Heart right ventricle (tissue), 16 donors: ENCODE measurements around the gene PUS3. TPM values are rescaled to one million over a fixed set of nuclear protein-coding genes. Genes with fewer than 3 reads are reported as not detected.

ENCODE experiments used
- ATAC-seq, 8 donors: fragments of 200-7000 bp; cut with Tn5 transposase; one replicate each; pipeline ENCODE4 v1.9.1; 2020; ENCODE audit warnings: mild to moderate bottlenecking in 8 of 8, moderate library complexity in 8 of 8, moderate number of reproducible peaks in 1 of 8
- DNase-seq, 2 donors: peaks; one replicate each; pipeline ENCODE4 v3.0.0-alpha.2; 2020
- H3K27ac ChIP-seq, 10 donors: fragments of 200-600 bp; sonication (generic) in 2 of 10; one replicate each; pipeline versions ENCODE4 v1.5.0 to v1.8.0; 2020 to 2022; ENCODE audit warnings: mild to moderate bottlenecking in 3 of 10
- H3K27me3 ChIP-seq, 7 donors: fragments of 200-600 bp; one replicate each; pipeline ENCODE4 v1.8.0; 2021 to 2022; ENCODE audit warnings: mild to moderate bottlenecking in 2 of 7
- H3K36me3 ChIP-seq, 9 donors: fragments of 200-600 bp; sonication (generic) in 1 of 9; one replicate each; pipeline versions ENCODE4 v1.5.0 to v1.8.0; 2020 to 2022; ENCODE audit warnings: mild to moderate bottlenecking in 2 of 9
- H3K4me1 ChIP-seq, 9 donors: fragments of 200-600 bp; sonication (generic) in 1 of 9; one replicate each; pipeline versions ENCODE4 v1.5.0 to v1.8.0; 2020 to 2022; ENCODE audit warnings: mild to moderate bottlenecking in 4 of 9
- H3K4me3 ChIP-seq, 10 donors: fragments of 200-600 bp; sonication (generic) in 2 of 10; one replicate each; pipeline versions ENCODE4 v1.5.0 to v1.8.0; 2020 to 2022; ENCODE audit warnings: mild to moderate bottlenecking in 7 of 10, moderate library complexity in 2 of 10
- H3K9me3 ChIP-seq, 11 donors: fragments of 200-600 bp in 10 of 11; sonication (generic) in 2 of 11; one replicate each; pipeline versions ENCODE4 v1.5.0 to v1.8.0; 2013 to 2022; ENCODE audit warnings: mild to moderate bottlenecking in 2 of 11, control low read depth in 1 of 11, moderate library complexity in 1 of 11
- WGBS, 2 donors: extraction: QIAGEN DNeasy Blood & Tissue Kit; methylation state at CpG; one replicate each; pipeline ENCODE4 v1.1.7; 2013; ENCODE audit warnings: inconsistent platforms in 1 of 2; 5-methylcytosine and 5-hydroxymethylcytosine counted together
- intact Hi-C, 10 donors: fragments of 100-400 bp; cut with DNase I; formaldehyde crosslinking; loops; one replicate each; pipeline versions ENCODE4 v1.11.1 to v1.14.2; 2022
- polyA plus RNA-seq, 2 donors: library from polyadenylated mRNA; stranded (reverse); fragments of 200-250 nt; gene quantifications; one replicate each; pipeline ENCODE4 v1.2.3, GENCODE V29; 2013
- total RNA-seq, 10 donors: library from RNA; stranded (reverse); fragmentation: NEBNext Ultra II Directional in 3 of 10; extraction: Animal tissue kit (Norgen Biotek cat#: 25700) in 3 of 10; gene quantifications; one replicate each; pipeline versions ENCODE4 v1.2.1 to v1.2.4, GENCODE V29; 2021 to 2023
- TF ChIP-seq, protein P1 (sequence below), 9 donors: fragments of 200-600 bp; sonication (generic) in 2 of 9; IDR thresholded peaks; one replicate each; pipeline versions ENCODE4 v1.5.0 to v1.8.0; 2021 to 2022; ENCODE audit warnings: antibody characterized with exemption in 9 of 9, mild to moderate bottlenecking in 5 of 9, moderate library complexity in 1 of 9
- donor health status: Arrhythmogenic right ventricular cardiomyopathy.
- donor health status: ischemic (EF 13 %, LVEDD 7.1; RV severe dilation, severe dysfunction).
- donor health status: healthy with polysubstance abuse.
- donor health status: DM: no; HTN: yes; CAD: no.
- donor health status: DM: no; HTN: no; CAD: no.
- donor health status: ischemic (EF 25% LVEDD 6.9; RV normal size, moderate dysfunction).
- donor health status: ischemic (EF 25% LVEDD 5.7; RV mildly dilated, moderate dysfunction).
- donor health status: healthy.
- donor health status: DM: yes; HTN: yes; CAD: no.
- donor health status: Ischemic cardiomyopathy.
- donor health status: ischemic (EF 35%, LVEDD 5.7; RV mildly dilated, moderate dysfunction).
- donor health status: nonischemic (EF 11% LVEDD 7.7; RV severe dilation, severe dysfunction).
- donor health status: DM: yes; HTN: yes; CAD: no.
- donor health status: PGD.
- donor health status: ischemic (EF 29% LVEDD 5.4; RV normal size, mild dysfunction).
- donor health status: nonischemic (EF 23%, LVEDD 6.1; RV moderate dilation, normal function).

Gene PUS3
- total and polyA plus RNA-seq, 12 donors, result 4.9 to 12.4 (median 7.7) TPM

DNA sequence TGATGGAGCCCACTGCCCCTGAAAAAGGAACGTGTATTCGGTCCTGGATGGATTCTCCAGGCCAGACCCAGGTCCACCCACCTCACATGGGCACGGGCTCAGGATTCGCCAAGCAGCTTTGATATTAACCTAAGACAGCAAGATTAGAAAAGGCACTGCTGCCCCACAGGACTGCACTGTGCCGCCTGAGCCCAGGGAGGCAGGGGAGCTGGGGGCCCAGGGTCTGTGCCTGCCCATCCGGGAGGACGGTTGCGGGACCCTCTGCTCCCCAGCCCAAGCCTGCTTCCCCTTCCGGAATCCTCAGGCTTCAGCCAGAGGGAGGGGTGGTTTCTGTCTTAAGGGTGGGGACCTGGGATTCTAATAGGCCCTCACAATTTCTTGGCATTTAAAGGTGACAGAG lies 29.3 kb upstream of the PUS3 start:
- DNase-seq (no peak), ATAC-seq (no peak)
- Histone ChIP-seq H3K27ac (no peak overlapping the region), H3K36me3 (no peaks in the 10 kb centered on the region), H3K9me3 (no peaks in the 10 kb centered on the region), H3K4me1 (no peaks in the 10 kb centered on the region), H3K4me3 (no peak overlapping the region), H3K27me3 (peaks cover 0 to 18% (median 0%) of the 10 kb centered on the region in 7 donors)
- WGBS, 2 donors, result 84 to 86% methylated on average over 9 of the region's 9 CpGs
- TF ChIP-seq, protein P1, sequence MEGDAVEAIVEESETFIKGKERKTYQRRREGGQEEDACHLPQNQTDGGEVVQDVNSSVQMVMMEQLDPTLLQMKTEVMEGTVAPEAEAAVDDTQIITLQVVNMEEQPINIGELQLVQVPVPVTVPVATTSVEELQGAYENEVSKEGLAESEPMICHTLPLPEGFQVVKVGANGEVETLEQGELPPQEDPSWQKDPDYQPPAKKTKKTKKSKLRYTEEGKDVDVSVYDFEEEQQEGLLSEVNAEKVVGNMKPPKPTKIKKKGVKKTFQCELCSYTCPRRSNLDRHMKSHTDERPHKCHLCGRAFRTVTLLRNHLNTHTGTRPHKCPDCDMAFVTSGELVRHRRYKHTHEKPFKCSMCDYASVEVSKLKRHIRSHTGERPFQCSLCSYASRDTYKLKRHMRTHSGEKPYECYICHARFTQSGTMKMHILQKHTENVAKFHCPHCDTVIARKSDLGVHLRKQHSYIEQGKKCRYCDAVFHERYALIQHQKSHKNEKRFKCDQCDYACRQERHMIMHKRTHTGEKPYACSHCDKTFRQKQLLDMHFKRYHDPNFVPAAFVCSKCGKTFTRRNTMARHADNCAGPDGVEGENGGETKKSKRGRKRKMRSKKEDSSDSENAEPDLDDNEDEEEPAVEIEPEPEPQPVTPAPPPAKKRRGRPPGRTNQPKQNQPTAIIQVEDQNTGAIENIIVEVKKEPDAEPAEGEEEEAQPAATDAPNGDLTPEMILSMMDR (IDR thresholded peaks at IDR 0.05), result no peak
- intact Hi-C loops, result loop anchor here in 1 of 10 donors (5.0 to 10.0 kb wide), 2 partner anchors 62 to 255 kb away; no protein-coding TSS in a partner anchor

DNA sequence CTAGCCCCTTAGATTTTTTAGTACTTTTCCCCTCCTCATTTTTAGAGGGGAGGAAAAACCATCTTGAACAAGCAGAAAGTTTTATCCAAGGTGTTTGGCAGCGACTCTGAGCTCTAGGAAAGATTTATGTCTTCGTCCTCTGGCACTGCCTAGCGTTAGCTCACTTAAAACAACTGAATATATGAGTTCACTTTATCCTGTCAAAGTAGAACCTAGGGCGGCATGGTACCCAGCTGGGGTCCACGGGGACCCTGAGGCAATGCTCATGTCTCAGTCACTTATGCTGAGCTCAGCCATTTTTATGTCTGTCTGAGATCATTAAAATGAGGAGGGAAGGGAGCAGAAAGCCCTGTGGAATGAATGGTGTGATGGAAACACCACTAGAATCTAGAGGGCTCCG lies 28.7 kb upstream of the PUS3 start:
- Histone ChIP-seq H3K9me3 (no peaks in the 10 kb centered on the region), H3K36me3 (no peaks in the 10 kb centered on the region), H3K4me3 (no peak overlapping the region), H3K4me1 (no peaks in the 10 kb centered on the region), H3K27ac (no peak overlapping the region), H3K27me3 (peaks cover 0 to 18% (median 0%) of the 10 kb centered on the region in 7 donors)
- DNase-seq, result no peak
- TF ChIP-seq, protein P1 (IDR thresholded peaks at IDR 0.05), result no peak
- 86 to 92% methylated on average over 6 of the region's 6 CpGs for WGBS, 2 donors
- intact Hi-C loops, result loop anchor here in 1 of 10 donors (5.0 to 10.0 kb wide), 2 partner anchors 63 to 256 kb away; no protein-coding TSS in a partner anchor
- ATAC-seq, result no peak

DNA sequence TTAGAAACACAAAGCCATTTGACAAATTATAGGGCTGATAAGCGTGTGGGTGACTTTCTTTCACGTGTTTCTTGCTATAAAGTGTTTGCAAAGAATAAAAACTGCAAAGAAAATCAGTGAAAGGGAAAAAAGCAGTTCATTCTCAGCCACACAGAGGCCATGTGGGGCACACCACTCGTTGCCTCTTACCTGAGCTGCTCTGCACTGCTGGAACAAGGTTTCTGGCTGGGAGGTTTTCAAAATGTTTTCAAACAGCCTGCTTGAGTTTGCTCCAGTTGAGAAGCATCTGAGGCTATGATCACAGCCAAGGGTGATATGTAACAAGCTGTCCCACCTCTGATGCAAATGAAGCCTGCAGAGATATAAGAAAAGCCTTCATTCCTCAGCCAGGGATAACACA lies 28.1 kb upstream of the PUS3 start:
- ATAC-seq (no peak), DNase-seq (no peak)
- WGBS, 2 donors, result 80 to 83% methylated on average over 3 of the region's 3 CpGs
- no peaks in the 10 kb centered on the region for H3K36me3 ChIP-seq
- peaks cover 0 to 21% (median 0%) of the 10 kb centered on the region in 7 donors for H3K27me3 ChIP-seq
- H3K27ac ChIP-seq, result no peak overlapping the region
- intact Hi-C loops, result loop anchor here in 1 of 10 donors (5.0 to 10.0 kb wide), 2 partner anchors 64 to 256 kb away; no protein-coding TSS in a partner anchor
- no peak overlapping the region for H3K4me3 ChIP-seq
- TF ChIP-seq, protein P1 (IDR thresholded peaks at IDR 0.05), result no peak
- H3K4me1 ChIP-seq, result no peaks in the 10 kb centered on the region
- H3K9me3 ChIP-seq, result no peaks in the 10 kb centered on the region

DNA sequence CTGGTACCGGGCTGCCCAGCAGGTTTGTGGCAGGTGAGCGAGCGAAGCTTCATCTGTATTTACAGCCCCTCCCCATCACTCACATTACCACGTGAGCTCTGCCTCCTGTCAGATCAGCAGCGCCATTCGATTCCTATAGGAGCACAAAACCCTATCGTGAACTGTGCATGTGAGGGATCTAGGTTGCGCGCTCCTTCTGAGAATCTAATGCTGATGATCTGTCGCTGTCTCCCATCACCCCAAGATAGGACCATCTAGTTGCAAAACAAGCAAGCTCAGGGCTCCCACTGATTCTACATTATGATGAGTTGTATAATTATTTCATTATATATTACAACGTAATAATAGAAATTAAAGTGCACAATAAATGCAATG lies 27.1 kb upstream of the PUS3 start:
- WGBS, 2 donors, result 92% methylated on average over 11 of the region's 11 CpGs
- Histone ChIP-seq H3K36me3 (no peaks in the 10 kb centered on the region), H3K4me3 (no peak overlapping the region), H3K4me1 (no peaks in the 10 kb centered on the region), H3K9me3 (no peaks in the 10 kb centered on the region), H3K27ac (no peak overlapping the region), H3K27me3 (peaks cover 0 to 22% (median 0%) of the 10 kb centered on the region in 7 donors)
- ATAC-seq, result no peak
- no peak for DNase-seq
- intact Hi-C loops, result loop anchor here in 1 of 10 donors (5.0 to 10.0 kb wide), 2 partner anchors 65 to 257 kb away; no protein-coding TSS in a partner anchor
- TF ChIP-seq, protein P1 (IDR thresholded peaks at IDR 0.05), result no peak
